HepG2 (cell line): ENCODE data around the gene PHB1. TPM values are rescaled to one million over a fixed set of nuclear protein-coding genes. Genes with fewer than 3 reads are reported as not detected.

ENCODE experiments used
- DMAP1 ChIP-seq: IDR thresholded peaks from 2 replicates; pipeline ENCODE4 v1.6.1; 2016
- ELF4 ChIP-seq: sonication (generic); formaldehyde crosslinking; IDR thresholded peaks from 2 replicates; pipeline ENCODE4 v1.5.0; 2020; ENCODE audit warnings: missing genetic modification reagents, mild to moderate bottlenecking, moderate library complexity, borderline replicate concordance
- ERF ChIP-seq: IDR thresholded peaks from 2 replicates; pipeline ENCODE4 v1.6.1; 2018; ENCODE audit warnings: missing biosample characterization, missing genetic modification reagents
- FOXK1 ChIP-seq: sonication (generic); formaldehyde crosslinking; IDR thresholded peaks from 2 replicates; pipeline ENCODE4 v1.4.0; 2020; ENCODE audit warnings: low read depth, missing genetic modification reagents, borderline replicate concordance
- KDM5B ChIP-seq: sonication (generic); formaldehyde crosslinking; IDR thresholded peaks from 2 replicates; pipeline ENCODE4 v1.4.0; 2020; ENCODE audit warnings: missing genetic modification reagents, mild to moderate bottlenecking, borderline replicate concordance
- PPARG ChIP-seq: conservative IDR thresholded peaks from 2 replicates; pipeline ENCODE4 v1.6.1; 2016; ENCODE audit warnings: missing biosample characterization, missing genetic modification reagents
- TCF12 ChIP-seq, 2 experiments: fragments of 450-650 bp in 1 of 2; sonication (generic) in 1 of 2; formaldehyde crosslinking in 1 of 2; IDR thresholded peaks; 2 replicates each; pipeline versions ENCODE4 v1.6.1 to v1.8.0; 2017 to 2022; ENCODE audit warnings: antibody characterized with exemption in 1 of 2, mild to moderate bottlenecking in 1 of 2, missing genetic modification reagents in 1 of 2, moderate library complexity in 1 of 2
- TSC22D2 ChIP-seq: sonication (generic); formaldehyde crosslinking; IDR thresholded peaks from 2 replicates; pipeline ENCODE4 v1.5.1; 2020; ENCODE audit warnings: missing genetic modification reagents, mild to moderate bottlenecking, borderline replicate concordance
- ZNF331 ChIP-seq: sonication (generic); formaldehyde crosslinking; IDR thresholded peaks from 2 replicates; pipeline ENCODE4 v1.4.0; 2020; ENCODE audit warnings: missing genetic modification reagents
- ZNF616 ChIP-seq: sonication (generic); formaldehyde crosslinking; IDR thresholded peaks from 2 replicates; pipeline ENCODE4 v1.5.0; 2020; ENCODE audit warnings: low read depth, mild to moderate bottlenecking, missing genetic modification reagents
- ZNF75D ChIP-seq: sonication (generic); formaldehyde crosslinking; IDR thresholded peaks from 2 replicates; pipeline ENCODE4 v1.8.1; 2023; ENCODE audit warnings: missing genetic modification reagents, mild to moderate bottlenecking, borderline replicate concordance
- ZNF792 ChIP-seq: IDR thresholded peaks from 2 replicates; pipeline ENCODE4 v1.6.1; 2016
- polyA plus RNA-seq, 8 experiments: library from polyadenylated mRNA; depleted of rRNA in 3 of 8; stranded (reverse) in 7 of 8; unstranded in 1 of 8; fragments of >200 nt; fragmentation: Illumina TruSeq in 4 of 8; extraction: Trizol in 4 of 8; gene quantifications; 2 replicates each; pipeline versions ENCODE4 v1.2.1 to v1.2.3, GENCODE V29; 2011 to 2016; ENCODE audit warnings: low read depth in 4 of 8, missing spikeins in 1 of 8, mixed read lengths in 1 of 8; ENCODE audit not compliant: insufficient read depth in 1 of 8
- total RNA-seq, 5 experiments: library from RNA; depleted of rRNA; stranded (reverse); fragments of >200 nt; fragmentation: Illumina TruSeq; extraction: Trizol; gene quantifications; 2 replicates each; pipeline ENCODE4 v1.2.3, GENCODE V29; 2016; ENCODE audit warnings: low read depth in 1 of 5
- TF ChIP-seq, protein P1 (sequence below): sonication (generic); formaldehyde crosslinking; IDR thresholded peaks from 2 replicates; pipeline ENCODE4 v1.4.0; 2020; ENCODE audit warnings: missing genetic modification reagents, borderline replicate concordance
- TF ChIP-seq, protein P2 (sequence below): sonication (generic); formaldehyde crosslinking; IDR thresholded peaks from 2 replicates; pipeline ENCODE4; 2020; ENCODE audit warnings: missing genetic modification reagents, mild to moderate bottlenecking, borderline replicate concordance
- TF ChIP-seq, protein P3 (sequence below): sonication (generic); formaldehyde crosslinking; IDR thresholded peaks from 2 replicates; pipeline ENCODE4 v1.8.0; 2022; ENCODE audit warnings: missing genetic modification reagents, mild to moderate bottlenecking, borderline replicate concordance
- TF ChIP-seq, protein P4 (sequence below): IDR thresholded peaks from 2 replicates; pipeline ENCODE4 v1.4.0; 2020; ENCODE audit warnings: mild to moderate bottlenecking, missing genetic modification reagents

PHB1 gene
- total and polyA plus RNA-seq, 2 of the 13 experiments (the other 11 are each of a cell fraction or from before 2014, with no cell fraction given), result 515 to 688 TPM

DNA sequence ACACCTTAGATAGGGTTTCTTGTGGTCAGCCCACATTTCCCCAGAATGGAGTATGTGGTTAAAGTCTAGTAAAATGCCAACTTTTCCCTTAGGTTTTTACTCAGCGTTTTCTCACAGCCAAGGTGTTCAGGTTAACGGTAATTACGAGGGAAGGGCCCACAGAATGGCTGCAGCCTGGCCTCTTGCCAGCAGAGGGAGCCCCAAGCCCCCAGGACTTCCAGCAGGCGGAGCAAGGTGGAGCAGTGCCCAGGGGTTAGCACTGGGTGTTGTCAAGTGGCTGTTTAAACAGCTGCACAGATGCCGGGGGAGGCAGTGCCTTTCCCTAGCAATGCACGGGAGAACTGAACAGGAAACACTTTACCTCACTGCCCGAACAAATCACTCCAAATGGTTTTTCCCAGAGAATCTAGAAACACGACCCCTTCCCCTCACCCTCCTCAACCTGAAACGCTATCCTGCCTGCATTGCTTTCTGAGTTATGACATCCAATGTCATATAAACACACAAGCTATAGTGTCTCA lies 6.6 kb downstream of the PHB1 start (continued):
- TF ChIP-seq, protein P1, sequence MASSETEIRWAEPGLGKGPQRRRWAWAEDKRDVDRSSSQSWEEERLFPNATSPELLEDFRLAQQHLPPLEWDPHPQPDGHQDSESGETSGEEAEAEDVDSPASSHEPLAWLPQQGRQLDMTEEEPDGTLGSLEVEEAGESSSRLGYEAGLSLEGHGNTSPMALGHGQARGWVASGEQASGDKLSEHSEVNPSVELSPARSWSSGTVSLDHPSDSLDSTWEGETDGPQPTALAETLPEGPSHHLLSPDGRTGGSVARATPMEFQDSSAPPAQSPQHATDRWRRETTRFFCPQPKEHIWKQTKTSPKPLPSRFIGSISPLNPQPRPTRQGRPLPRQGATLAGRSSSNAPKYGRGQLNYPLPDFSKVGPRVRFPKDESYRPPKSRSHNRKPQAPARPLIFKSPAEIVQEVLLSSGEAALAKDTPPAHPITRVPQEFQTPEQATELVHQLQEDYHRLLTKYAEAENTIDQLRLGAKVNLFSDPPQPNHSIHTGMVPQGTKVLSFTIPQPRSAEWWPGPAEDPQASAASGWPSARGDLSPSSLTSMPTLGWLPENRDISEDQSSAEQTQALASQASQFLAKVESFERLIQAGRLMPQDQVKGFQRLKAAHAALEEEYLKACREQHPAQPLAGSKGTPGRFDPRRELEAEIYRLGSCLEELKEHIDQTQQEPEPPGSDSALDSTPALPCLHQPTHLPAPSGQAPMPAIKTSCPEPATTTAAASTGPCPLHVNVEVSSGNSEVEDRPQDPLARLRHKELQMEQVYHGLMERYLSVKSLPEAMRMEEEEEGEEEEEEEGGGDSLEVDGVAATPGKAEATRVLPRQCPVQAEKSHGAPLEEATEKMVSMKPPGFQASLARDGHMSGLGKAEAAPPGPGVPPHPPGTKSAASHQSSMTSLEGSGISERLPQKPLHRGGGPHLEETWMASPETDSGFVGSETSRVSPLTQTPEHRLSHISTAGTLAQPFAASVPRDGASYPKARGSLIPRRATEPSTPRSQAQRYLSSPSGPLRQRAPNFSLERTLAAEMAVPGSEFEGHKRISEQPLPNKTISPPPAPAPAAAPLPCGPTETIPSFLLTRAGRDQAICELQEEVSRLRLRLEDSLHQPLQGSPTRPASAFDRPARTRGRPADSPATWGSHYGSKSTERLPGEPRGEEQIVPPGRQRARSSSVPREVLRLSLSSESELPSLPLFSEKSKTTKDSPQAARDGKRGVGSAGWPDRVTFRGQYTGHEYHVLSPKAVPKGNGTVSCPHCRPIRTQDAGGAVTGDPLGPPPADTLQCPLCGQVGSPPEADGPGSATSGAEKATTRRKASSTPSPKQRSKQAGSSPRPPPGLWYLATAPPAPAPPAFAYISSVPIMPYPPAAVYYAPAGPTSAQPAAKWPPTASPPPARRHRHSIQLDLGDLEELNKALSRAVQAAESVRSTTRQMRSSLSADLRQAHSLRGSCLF (CRISPR knock-in tag), result no peak
- TF ChIP-seq ZNF792 (CRISPR knock-in tag), result no peak
- TF ChIP-seq ZNF331, result peak; percentile 72; the same call in 1 of the 2 replicates
- TF ChIP-seq, protein P2, sequence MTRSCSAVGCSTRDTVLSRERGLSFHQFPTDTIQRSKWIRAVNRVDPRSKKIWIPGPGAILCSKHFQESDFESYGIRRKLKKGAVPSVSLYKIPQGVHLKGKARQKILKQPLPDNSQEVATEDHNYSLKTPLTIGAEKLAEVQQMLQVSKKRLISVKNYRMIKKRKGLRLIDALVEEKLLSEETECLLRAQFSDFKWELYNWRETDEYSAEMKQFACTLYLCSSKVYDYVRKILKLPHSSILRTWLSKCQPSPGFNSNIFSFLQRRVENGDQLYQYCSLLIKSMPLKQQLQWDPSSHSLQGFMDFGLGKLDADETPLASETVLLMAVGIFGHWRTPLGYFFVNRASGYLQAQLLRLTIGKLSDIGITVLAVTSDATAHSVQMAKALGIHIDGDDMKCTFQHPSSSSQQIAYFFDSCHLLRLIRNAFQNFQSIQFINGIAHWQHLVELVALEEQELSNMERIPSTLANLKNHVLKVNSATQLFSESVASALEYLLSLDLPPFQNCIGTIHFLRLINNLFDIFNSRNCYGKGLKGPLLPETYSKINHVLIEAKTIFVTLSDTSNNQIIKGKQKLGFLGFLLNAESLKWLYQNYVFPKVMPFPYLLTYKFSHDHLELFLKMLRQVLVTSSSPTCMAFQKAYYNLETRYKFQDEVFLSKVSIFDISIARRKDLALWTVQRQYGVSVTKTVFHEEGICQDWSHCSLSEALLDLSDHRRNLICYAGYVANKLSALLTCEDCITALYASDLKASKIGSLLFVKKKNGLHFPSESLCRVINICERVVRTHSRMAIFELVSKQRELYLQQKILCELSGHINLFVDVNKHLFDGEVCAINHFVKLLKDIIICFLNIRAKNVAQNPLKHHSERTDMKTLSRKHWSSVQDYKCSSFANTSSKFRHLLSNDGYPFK (CRISPR knock-in tag), result peak; percentile 56; the same call in 1 of the 2 replicates
- TF ChIP-seq ZNF75D (CRISPR knock-in tag), result no peak
- 0 out of 2 replicates have a peak, but pooled peaks have one; percentile 34 for TF ChIP-seq PPARG
- TF ChIP-seq, protein P3, sequence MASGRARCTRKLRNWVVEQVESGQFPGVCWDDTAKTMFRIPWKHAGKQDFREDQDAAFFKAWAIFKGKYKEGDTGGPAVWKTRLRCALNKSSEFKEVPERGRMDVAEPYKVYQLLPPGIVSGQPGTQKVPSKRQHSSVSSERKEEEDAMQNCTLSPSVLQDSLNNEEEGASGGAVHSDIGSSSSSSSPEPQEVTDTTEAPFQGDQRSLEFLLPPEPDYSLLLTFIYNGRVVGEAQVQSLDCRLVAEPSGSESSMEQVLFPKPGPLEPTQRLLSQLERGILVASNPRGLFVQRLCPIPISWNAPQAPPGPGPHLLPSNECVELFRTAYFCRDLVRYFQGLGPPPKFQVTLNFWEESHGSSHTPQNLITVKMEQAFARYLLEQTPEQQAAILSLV (CRISPR knock-in tag), result peak; percentile 34; the same call in 1 of the 2 replicates
- TF ChIP-seq TSC22D2 (CRISPR knock-in tag), result 0 out of 2 replicates have a peak, but pooled peaks have one; percentile 33
- 0 out of 2 replicates have a peak, but pooled peaks have one; percentile 52 for TF ChIP-seq DMAP1 (CRISPR knock-in tag)
- TF ChIP-seq ERF (CRISPR knock-in tag), result peak; percentile 94
- no peak for TF ChIP-seq TCF12 (IDR thresholded peaks at IDR 0.05)
- TF ChIP-seq TCF12 (CRISPR knock-in tag; IDR thresholded peaks at IDR 0.05), result no peak
- 0 out of 2 replicates have a peak, but pooled peaks have one; percentile 24 for TF ChIP-seq ELF4
- no peak for TF ChIP-seq ZNF616 (CRISPR knock-in tag)
- peak; percentile 71; the same call in 1 of the 2 replicates for TF ChIP-seq KDM5B (CRISPR knock-in tag)
- peak; percentile 87 for TF ChIP-seq FOXK1 (CRISPR knock-in tag)
- TF ChIP-seq, protein P4, sequence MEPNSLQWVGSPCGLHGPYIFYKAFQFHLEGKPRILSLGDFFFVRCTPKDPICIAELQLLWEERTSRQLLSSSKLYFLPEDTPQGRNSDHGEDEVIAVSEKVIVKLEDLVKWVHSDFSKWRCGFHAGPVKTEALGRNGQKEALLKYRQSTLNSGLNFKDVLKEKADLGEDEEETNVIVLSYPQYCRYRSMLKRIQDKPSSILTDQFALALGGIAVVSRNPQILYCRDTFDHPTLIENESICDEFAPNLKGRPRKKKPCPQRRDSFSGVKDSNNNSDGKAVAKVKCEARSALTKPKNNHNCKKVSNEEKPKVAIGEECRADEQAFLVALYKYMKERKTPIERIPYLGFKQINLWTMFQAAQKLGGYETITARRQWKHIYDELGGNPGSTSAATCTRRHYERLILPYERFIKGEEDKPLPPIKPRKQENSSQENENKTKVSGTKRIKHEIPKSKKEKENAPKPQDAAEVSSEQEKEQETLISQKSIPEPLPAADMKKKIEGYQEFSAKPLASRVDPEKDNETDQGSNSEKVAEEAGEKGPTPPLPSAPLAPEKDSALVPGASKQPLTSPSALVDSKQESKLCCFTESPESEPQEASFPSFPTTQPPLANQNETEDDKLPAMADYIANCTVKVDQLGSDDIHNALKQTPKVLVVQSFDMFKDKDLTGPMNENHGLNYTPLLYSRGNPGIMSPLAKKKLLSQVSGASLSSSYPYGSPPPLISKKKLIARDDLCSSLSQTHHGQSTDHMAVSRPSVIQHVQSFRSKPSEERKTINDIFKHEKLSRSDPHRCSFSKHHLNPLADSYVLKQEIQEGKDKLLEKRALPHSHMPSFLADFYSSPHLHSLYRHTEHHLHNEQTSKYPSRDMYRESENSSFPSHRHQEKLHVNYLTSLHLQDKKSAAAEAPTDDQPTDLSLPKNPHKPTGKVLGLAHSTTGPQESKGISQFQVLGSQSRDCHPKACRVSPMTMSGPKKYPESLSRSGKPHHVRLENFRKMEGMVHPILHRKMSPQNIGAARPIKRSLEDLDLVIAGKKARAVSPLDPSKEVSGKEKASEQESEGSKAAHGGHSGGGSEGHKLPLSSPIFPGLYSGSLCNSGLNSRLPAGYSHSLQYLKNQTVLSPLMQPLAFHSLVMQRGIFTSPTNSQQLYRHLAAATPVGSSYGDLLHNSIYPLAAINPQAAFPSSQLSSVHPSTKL, result peak; percentile 72
